ENCODE measurements around the gene SPTBN1. TPM values are rescaled to one million over a fixed set of nuclear protein-coding genes. Genes with fewer than 3 reads are reported as not detected.

The SPTBN1 gene
- total and polyA plus RNA-seq, 2 of the 4 experiments (the other 2 are of a cell fraction) = 49.1 to 241 TPM

DNA sequence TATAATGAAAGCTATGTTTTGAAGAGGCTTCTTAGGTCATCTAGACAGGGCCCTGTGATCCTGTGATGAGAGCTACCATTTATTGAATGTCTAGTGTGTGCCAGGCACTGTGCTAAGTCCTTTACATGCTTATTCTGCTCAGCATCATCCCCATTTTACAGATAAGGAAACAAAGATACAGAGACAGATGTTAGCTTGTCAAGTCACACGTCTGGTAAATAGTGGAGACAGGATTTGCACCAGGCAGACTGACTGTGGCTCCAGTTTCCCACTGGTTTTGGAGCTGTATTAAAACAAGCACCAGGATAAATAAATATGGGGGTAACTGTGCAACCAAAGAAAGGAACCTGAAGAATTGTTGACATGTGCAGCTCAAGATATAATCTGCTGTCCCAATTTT, 248.1 kb downstream of the SPTBN1 start:
- BruUV-seq (replicated peaks) = no TSS peak
- Histone ChIP-seq H3K23ac (ENCODE audit: low read depth, low read length) (no peak overlapping the region), H3K36me3 (ENCODE audit: control insufficient read depth, insufficient read depth, low read length) (no peaks in the 10 kb centered on the region), H4K20me1 (ENCODE audit: insufficient read depth, low read length) (no peaks in the 10 kb centered on the region), H3K56ac (ENCODE audit: extremely low read depth, insufficient read depth, low read length) (no peak overlapping the region), H3K4me2 (ENCODE audit: low read depth, low read length) (no peak overlapping the region), H3K27ac (ENCODE audit: insufficient read depth, low read length) (no peak overlapping the region), H4K5ac (ENCODE audit: low read depth, low read length) (no peak overlapping the region), H3K4ac (ENCODE audit: low read depth, low read length) (no peak overlapping the region), H2AK9ac (replicated peaks; ENCODE audit: low read depth, low read length, poor library complexity) (no peak overlapping the region), H2AFZ (replicated peaks; ENCODE audit: low read length, poor library complexity) (no peak overlapping the region), H3K4me1 (ENCODE audit: control insufficient read depth, insufficient read depth, low read length) (no peaks in the 10 kb centered on the region; the same call in 1 of the 2 replicates), H2BK15ac (ENCODE audit: low read depth, low read length) (no peak overlapping the region), H2BK20ac (ENCODE audit: low read depth, low read length) (no peak overlapping the region), H3K9me3 (ENCODE audit: control insufficient read depth, insufficient read depth, low read length) (no peaks in the 10 kb centered on the region), H3K14ac (replicated peaks; ENCODE audit: low read depth, low read length) (no peak overlapping the region), H3K4me3 (ENCODE audit: insufficient read depth, low read depth, low read length) (no peak overlapping the region), H3K9me1 (ENCODE audit: insufficient read depth, low read length) (no peaks in the 10 kb centered on the region), H2AK5ac (ENCODE audit: low read depth, low read length) (no peak overlapping the region), H2BK120ac (ENCODE audit: low read depth, low read length) (no peak overlapping the region), H3K27me3 (ENCODE audit: control insufficient read depth, insufficient read depth, low read length) (peaks cover 8% of the 10 kb centered on the region), H3K9ac (ENCODE audit: low read depth, low read length) (no peak overlapping the region), H3K18ac (ENCODE audit: low read depth, low read length) (no peak overlapping the region), H4K8ac (ENCODE audit: low read depth in 2 of 2, low read length in 2 of 2) (no peak overlapping the region), H3K79me1 (ENCODE audit: low read depth in 1 of 2, low read length in 2 of 2) (no peaks in the 10 kb centered on the region), H4K91ac (ENCODE audit: insufficient read depth, low read depth, low read length) (no peak overlapping the region), H2BK5ac (ENCODE audit: low read depth, low read length, poor library complexity, severe bottlenecking) (no peak overlapping the region)
- ATAC-seq (ENCODE audit: low read depth) = no peak
- POLR2A ChIA-PET (ENCODE audit: unreplicated experiment) = interaction anchor here (0.7 to 1.2 kb wide), 2 partner anchors 38 to 180 kb away, joined by 3 to 5 read pairs; no protein-coding TSS in a partner anchor
- intact Hi-C loops (cut with micrococcal nuclease) (loop anchor here (1.0 to 5.0 kb wide), 8 partner anchors 39 to 597 kb away; partner anchors contain the start of genes ACYP2 and SPTBN1), in situ Hi-C loops (cut with MboI; ENCODE audit: low sequenced_read_pairs) (loop anchor here (10.0 kb wide), 3 partner anchors 179 to 589 kb away; partner anchors contain the start of gene ACYP2), dilution Hi-C loops (cut with HindIII; ENCODE audit: low sequenced_read_pairs, unreplicated experiment) (no loop called here)
- CTCF ChIA-PET = interaction anchor here (0.6 to 2.5 kb wide), 17 partner anchors 8 to 1242 kb away, joined by 3 to 13 read pairs (median 3); no protein-coding TSS in a partner anchor
- WGBS, 2 experiments (ENCODE audit: extremely low coverage in 2 of 2, insufficient read length in 1 of 2) = no CpG with 5 or more reads among the region's 1 CpG
- TF ChIP-seq MAZ (IDR thresholded peaks at IDR 0.05; ENCODE audit: borderline replicate concordance, low read depth, low read length) (no peak), MAFK (IDR thresholded peaks at IDR 0.05; ENCODE audit: low read depth, low read length) (no peak), RAD21 (IDR thresholded peaks at IDR 0.05; ENCODE audit: low read length) (no peak), CHD1 (IDR thresholded peaks at IDR 0.05; ENCODE audit: low read depth, low read length) (no peak), CTCF (conservative IDR thresholded peaks at IDR 0.05; ENCODE audit: low read depth, low read length) (no peak), MXI1 (IDR thresholded peaks at IDR 0.05; ENCODE audit: borderline replicate concordance, low read depth, low read length) (no peak), FOS (IDR thresholded peaks at IDR 0.05; ENCODE audit: low read depth, low read length) (no peak), POLR2A (IDR thresholded peaks at IDR 0.05; ENCODE audit: low read depth, low read length) (no peak), NFE2L2 (IDR thresholded peaks at IDR 0.05; ENCODE audit: low read depth, low read length) (no peak), SMC3 (IDR thresholded peaks at IDR 0.05; ENCODE audit: low read depth, low read length) (no peak), ELK1 (IDR thresholded peaks at IDR 0.05; ENCODE audit: borderline replicate concordance, low read depth, low read length) (no peak), BHLHE40 (IDR thresholded peaks at IDR 0.05; ENCODE audit: low read depth, low read length) (no peak), RCOR1 (IDR thresholded peaks at IDR 0.05; ENCODE audit: insufficient replicate concordance, low read length) (no peak), RFX5 (IDR thresholded peaks at IDR 0.05; ENCODE audit: low read depth, low read length) (no peak), CEBPB (IDR thresholded peaks at IDR 0.05; ENCODE audit: low read depth, low read length) (no peak)
- TF ChIP-seq, protein P1, sequence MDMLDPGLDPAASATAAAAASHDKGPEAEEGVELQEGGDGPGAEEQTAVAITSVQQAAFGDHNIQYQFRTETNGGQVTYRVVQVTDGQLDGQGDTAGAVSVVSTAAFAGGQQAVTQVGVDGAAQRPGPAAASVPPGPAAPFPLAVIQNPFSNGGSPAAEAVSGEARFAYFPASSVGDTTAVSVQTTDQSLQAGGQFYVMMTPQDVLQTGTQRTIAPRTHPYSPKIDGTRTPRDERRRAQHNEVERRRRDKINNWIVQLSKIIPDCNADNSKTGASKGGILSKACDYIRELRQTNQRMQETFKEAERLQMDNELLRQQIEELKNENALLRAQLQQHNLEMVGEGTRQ (IDR thresholded peaks at IDR 0.05; ENCODE audit: low read depth, low read length) = no peak
- no peak for DNase-seq

Measured in IMR-90 (cell line).